MM.1S (cell line): Measurements from ENCODE around the gene LSMEM2.
A peak's percentile ranks its signal among the peaks of the same experiment; 100 is the strongest.

Experiments
- DNase-seq: peaks from one replicate; pipeline ENCODE4 v3.0.0-alpha.2; 2015
- H2AFZ ChIP-seq: fragments of 300-600 bp; sonication (generic); 2 replicates; pipeline ENCODE4 v1.6.0; 2016; ENCODE audit warnings: antibody characterized with exemption, low read length
- H3F3A ChIP-seq: fragments of 300-600 bp; sonication (generic); 2 replicates; pipeline ENCODE4 v1.6.1; 2016; ENCODE audit warnings: mild to moderate bottlenecking, antibody characterized with exemption, low read length, moderate library complexity, mixed read lengths; ENCODE audit not compliant: insufficient read depth
- H3K27ac ChIP-seq: fragments of 300-600 bp; sonication (generic); 2 replicates; pipeline ENCODE4 v1.5.1; 2016; ENCODE audit warnings: mild to moderate bottlenecking, low read length
- H3K27me3 ChIP-seq: fragments of 300-600 bp; sonication (generic); replicated peaks from 2 replicates; pipeline ENCODE4 v1.6.0; 2016; ENCODE audit warnings: low read length; ENCODE audit not compliant: insufficient read depth
- H3K36me3 ChIP-seq: fragments of 300-600 bp; sonication (generic); replicated peaks from 2 replicates; pipeline ENCODE4 v1.6.1; 2016; ENCODE audit warnings: mild to moderate bottlenecking, low read length, mixed read lengths; ENCODE audit not compliant: insufficient read depth
- H3K4me1 ChIP-seq: fragments of 300-600 bp; sonication (generic); 2 replicates; pipeline ENCODE4 v1.6.1; 2016; ENCODE audit warnings: low read length, mixed read lengths
- H3K4me2 ChIP-seq: fragments of 300-600 bp; sonication (generic); 2 replicates; pipeline ENCODE4 v1.6.0; 2016; ENCODE audit warnings: low read depth, low read length
- H3K4me3 ChIP-seq: fragments of 300-600 bp; sonication (generic); 2 replicates; pipeline ENCODE4 v1.5.1; 2016; ENCODE audit warnings: low read length, mixed read lengths
- H3K79me2 ChIP-seq: fragments of 300-600 bp; sonication (generic); 2 replicates; pipeline ENCODE4 v1.6.1; 2016; ENCODE audit warnings: mixed run types, low read length, mixed read lengths
- H3K9ac ChIP-seq: fragments of 300-600 bp; sonication (generic); 2 replicates; pipeline ENCODE4 v1.6.1; 2016; ENCODE audit warnings: low read length, mixed read lengths
- H3K9me2 ChIP-seq: fragments of 300-600 bp; sonication (generic); replicated peaks from 2 replicates; pipeline ENCODE4 v1.6.1; 2016; ENCODE audit warnings: mild to moderate bottlenecking, low read length, mixed read lengths; ENCODE audit not compliant: insufficient read depth
- H3K9me3 ChIP-seq: fragments of 300-600 bp; sonication (generic); replicated peaks from 2 replicates; pipeline ENCODE4 v1.6.1; 2016; ENCODE audit warnings: mild to moderate bottlenecking, low read length, mixed read lengths; ENCODE audit not compliant: insufficient read depth
- H4K20me1 ChIP-seq: fragments of 300-600 bp; sonication (generic); 2 replicates; pipeline ENCODE4 v1.6.1; 2016; ENCODE audit warnings: mild to moderate bottlenecking, low read length, moderate library complexity, mixed read lengths; ENCODE audit not compliant: insufficient read depth
- EZH2 ChIP-seq: fragments of 300-600 bp; sonication (generic); optimal IDR thresholded peaks from 2 replicates; pipeline ENCODE3; 2017; ENCODE audit warnings: low read depth, mild to moderate bottlenecking, antibody characterized with exemption, low read length, mixed read lengths
- EZH2phosphoT487 ChIP-seq: fragments of 300-600 bp; sonication (generic); IDR thresholded peaks from 2 replicates; pipeline ENCODE4 v1.6.1; 2018; ENCODE audit warnings: antibody characterized with exemption, low read length
- TF ChIP-seq, protein P1 (sequence below): fragments of 300-600 bp; sonication (generic); IDR thresholded peaks from 2 replicates; pipeline ENCODE4 v1.5.1; 2016; ENCODE audit warnings: antibody characterized with exemption, low read length, mixed read lengths

LSMEM2 gene

DNA sequence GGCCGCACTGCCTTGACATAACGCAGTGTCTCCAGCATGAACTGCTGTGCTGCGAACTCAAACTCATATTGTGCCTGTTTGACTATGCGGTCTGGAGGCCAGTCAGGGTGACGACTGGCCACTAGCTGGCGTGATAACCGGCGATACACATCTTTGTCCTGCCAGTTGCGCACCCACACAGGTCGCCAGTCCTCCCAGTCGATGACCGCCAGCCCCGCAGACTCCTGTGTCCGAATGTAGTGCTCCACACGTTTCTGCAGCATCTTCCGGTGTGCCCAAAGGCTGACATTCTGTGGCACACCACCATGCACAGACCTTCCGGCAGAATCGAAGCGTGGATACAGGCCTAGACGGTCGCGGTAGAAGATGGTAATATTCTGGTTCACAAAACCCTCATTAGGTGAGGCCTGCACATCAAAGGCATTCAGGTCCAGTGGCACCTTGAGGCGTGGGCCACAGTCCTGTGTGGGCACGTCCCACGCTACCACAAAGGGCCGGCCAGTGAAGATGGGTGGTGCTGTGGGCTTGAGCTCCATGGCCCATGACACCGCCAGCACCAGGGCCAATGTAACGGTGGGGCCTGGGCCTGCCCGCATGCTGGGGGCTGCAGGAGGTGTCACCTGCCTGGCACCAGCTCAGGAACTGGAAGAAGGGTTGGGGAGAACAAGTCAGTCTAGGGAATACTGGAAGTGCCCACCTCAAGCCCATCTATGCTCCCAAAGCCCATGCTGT, 41.2 kb downstream of the LSMEM2 start:
- peak overlapping the region; percentile 11; the same call in 1 of the 2 replicates for H3K27ac ChIP-seq

DNA sequence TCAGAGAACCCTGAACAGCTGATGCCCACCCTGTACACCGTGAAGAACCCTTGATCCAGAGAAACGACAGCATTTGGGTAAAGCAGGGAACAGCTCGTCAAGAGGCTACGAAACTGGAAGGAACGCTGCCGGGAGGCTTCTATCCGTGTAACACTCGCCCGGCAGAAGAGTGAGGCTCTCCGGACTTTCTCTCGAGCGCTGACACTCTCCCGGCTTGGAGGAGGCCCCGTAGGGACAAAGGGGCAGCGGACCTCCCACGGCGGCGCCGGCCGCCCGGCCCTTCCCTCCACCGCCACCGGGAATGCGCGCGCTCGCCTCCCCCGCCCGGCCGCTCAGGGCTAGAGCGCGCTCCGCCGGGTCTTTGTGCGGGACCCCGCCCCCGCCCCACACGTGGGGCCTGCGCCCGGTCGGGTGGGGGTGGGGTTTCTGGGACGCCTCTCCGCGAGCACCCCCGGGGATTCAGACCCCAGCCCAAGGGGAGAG, 42.0 kb downstream of the LSMEM2 start:
- Histone ChIP-seq H3F3A (no peaks in the 10 kb centered on the region), H2AFZ (peak overlapping the region; percentile 91; the same call in 1 of the 2 replicates), H4K20me1 (no peaks in the 10 kb centered on the region), H3K9me2 (no peaks in the 10 kb centered on the region), H3K9me3 (no peaks in the 10 kb centered on the region), H3K4me3 (peak overlapping the region; percentile 83), H3K9ac (peak overlapping the region; percentile 95), H3K27me3 (no peaks in the 10 kb centered on the region), H3K4me1 (0 out of 2 replicates have a peak, but pooled peaks cover 8% of the 10 kb centered on the region), H3K27ac (peak overlapping the region; percentile 80; the same call in 1 of the 2 replicates), H3K79me2 (peaks cover 15% of the 10 kb centered on the region; the same call in 1 of the 2 replicates), H3K4me2 (peak overlapping the region; percentile 96), H3K36me3 (no peaks in the 10 kb centered on the region)
- TF ChIP-seq, protein P1, sequence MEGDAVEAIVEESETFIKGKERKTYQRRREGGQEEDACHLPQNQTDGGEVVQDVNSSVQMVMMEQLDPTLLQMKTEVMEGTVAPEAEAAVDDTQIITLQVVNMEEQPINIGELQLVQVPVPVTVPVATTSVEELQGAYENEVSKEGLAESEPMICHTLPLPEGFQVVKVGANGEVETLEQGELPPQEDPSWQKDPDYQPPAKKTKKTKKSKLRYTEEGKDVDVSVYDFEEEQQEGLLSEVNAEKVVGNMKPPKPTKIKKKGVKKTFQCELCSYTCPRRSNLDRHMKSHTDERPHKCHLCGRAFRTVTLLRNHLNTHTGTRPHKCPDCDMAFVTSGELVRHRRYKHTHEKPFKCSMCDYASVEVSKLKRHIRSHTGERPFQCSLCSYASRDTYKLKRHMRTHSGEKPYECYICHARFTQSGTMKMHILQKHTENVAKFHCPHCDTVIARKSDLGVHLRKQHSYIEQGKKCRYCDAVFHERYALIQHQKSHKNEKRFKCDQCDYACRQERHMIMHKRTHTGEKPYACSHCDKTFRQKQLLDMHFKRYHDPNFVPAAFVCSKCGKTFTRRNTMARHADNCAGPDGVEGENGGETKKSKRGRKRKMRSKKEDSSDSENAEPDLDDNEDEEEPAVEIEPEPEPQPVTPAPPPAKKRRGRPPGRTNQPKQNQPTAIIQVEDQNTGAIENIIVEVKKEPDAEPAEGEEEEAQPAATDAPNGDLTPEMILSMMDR: no peak
- TF ChIP-seq EZH2phosphoT487 (no peak), EZH2 (no peak)
- peak; percentile 73 for DNase-seq

More for the DNA sequence above, 41.2 kb downstream of the LSMEM2 start:
- Histone ChIP-seq H3K4me3 (peak overlapping the region; percentile 83), H3K79me2 (peaks cover 12% of the 10 kb centered on the region; the same call in 1 of the 2 replicates), H3K9ac (peak overlapping the region; percentile 95; the same call in 1 of the 2 replicates), H3K27me3 (no peaks in the 10 kb centered on the region), H4K20me1 (no peaks in the 10 kb centered on the region), H3K4me1 (0 out of 2 replicates have a peak, but pooled peaks cover 8% of the 10 kb centered on the region), H3K9me2 (no peaks in the 10 kb centered on the region), H3K36me3 (no peaks in the 10 kb centered on the region), H2AFZ (no peak overlapping the region), H3K4me2 (peak overlapping the region; percentile 96), H3F3A (no peaks in the 10 kb centered on the region), H3K9me3 (no peaks in the 10 kb centered on the region)
- no peak for DNase-seq
- TF ChIP-seq EZH2phosphoT487 (no peak), EZH2 (no peak)
- TF ChIP-seq, protein P1: no peak

DNA sequence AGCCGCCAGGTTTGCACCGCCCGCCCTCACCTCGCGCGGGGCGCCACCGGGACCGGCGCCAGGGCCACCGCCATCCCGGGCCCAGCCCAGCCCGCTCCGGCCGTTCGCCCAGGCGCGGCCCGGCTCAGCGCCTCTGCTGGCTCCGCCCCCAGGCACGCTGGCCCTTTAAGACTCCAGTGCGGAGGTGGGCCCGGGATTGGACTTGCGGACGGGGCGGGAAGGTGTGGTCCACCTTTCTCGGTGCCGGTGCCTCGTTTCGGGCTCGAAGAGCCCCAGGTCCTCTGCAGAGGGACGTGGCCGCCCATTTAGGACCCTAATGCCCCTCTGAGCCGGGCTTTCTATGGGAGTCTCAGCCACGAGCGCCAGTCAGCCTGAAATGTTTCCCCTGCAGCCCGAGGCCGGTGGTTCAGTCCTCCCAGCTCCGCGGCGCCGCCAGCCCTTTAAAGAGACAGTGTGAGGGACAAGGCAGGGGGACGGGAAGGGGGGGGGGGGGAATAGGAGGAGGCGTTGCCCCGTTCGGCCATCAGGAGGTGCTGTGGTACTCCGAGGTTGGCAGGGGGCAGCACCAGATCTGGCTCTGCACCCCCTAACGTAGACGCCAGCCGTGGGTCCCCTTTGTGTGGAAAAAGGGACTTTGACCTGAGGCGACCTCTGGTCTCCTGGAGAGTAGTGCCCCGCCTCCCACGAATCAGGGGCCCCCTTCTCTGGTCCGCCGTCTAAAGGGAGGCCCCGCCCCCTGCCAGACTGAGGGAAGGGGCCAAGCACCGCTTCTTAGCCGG, 42.6 kb downstream of the LSMEM2 start:
- H3K27ac ChIP-seq: peak overlapping the region; percentile 80
- peak overlapping the region; percentile 95 for H3K9ac ChIP-seq
- peak overlapping the region; percentile 91 for H2AFZ ChIP-seq
- H3K4me2 ChIP-seq: peak overlapping the region; percentile 75
- peak; percentile 89 for DNase-seq
- no peaks in the 10 kb centered on the region for H3F3A ChIP-seq
- H3K9me2 ChIP-seq: no peaks in the 10 kb centered on the region
- 0 out of 2 replicates have a peak, but pooled peaks cover 8% of the 10 kb centered on the region for H3K4me1 ChIP-seq
- H3K79me2 ChIP-seq: peaks cover 21% of the 10 kb centered on the region
- H4K20me1 ChIP-seq: no peaks in the 10 kb centered on the region
- peak overlapping the region; percentile 83 for H3K4me3 ChIP-seq
- TF ChIP-seq EZH2 (no peak), EZH2phosphoT487 (no peak)
- TF ChIP-seq, protein P1: peak; percentile 59
- H3K9me3 ChIP-seq: no peaks in the 10 kb centered on the region
- H3K36me3 ChIP-seq: no peaks in the 10 kb centered on the region
- no peaks in the 10 kb centered on the region for H3K27me3 ChIP-seq
